Measurements from ENCODE around the gene GPR15LG.
"Not testable (repeated sequence)": the region's sequence is repeated elsewhere in the genome, so short reads cannot be mapped to it uniquely, and the experiment has no call there.

The GPR15LG gene

GRCh38 chr10:84166620-84167288 is 6.8 kb upstream of the GPR15LG start:
- no peak for DNase-seq (ENCODE audit: low read depth)

DNA sequence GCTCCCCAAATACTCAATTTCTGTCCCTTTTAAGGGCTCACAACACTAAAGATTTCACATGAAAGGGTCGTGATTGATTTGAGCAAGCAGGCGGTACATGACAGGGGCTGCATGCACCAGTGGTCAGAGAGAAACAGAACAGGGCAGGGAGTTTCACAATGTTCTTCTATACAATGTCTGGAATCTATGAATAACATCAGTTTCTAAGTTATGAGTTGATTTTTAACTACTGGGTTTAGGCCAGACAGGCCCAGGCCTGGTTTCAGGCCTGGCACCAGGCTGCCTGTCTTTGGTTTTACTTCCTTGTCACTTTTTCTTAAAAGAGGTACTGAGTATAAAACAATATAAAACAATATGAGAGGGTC is 6.3 kb upstream of the GPR15LG start:
- not testable (repeated sequence) for DNase-seq (ENCODE audit: low read depth)

DNA sequence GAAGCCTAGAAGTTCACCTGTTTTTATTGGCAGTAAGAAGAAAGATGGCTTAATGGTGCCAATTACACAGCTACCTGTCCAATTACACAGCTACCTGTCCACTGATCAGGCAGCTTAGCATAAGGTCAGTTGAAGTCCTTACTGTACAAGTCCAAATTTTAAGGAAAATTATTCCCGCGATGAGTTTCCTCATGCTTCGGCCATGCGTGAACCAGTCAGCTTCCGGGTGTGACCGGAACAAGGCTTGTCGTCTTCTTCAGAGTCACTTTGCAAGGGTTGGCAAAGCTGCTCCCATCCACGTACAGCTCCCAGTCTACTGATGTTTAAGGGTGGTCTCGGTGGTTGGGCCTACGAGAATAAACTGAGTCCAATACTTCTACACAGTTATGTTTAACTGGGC is 5.2 kb upstream of the GPR15LG start:
- not testable (repeated sequence) for DNase-seq (ENCODE audit: low read depth)

GRCh38 chr10:84171237-84171636 is 2.4 kb upstream of the GPR15LG start:
- not testable (repeated sequence) for DNase-seq (ENCODE audit: low read depth)

- not testable (repeated sequence) for DNase-seq (ENCODE audit: low read depth)
Measured at GRCh38 chr10:84171700-84172466, 1.7 kb upstream of the GPR15LG start.

GRCh38 chr10:84172467-84173356 is 889 bp upstream of the GPR15LG start:
- no peak for DNase-seq (ENCODE audit: low read depth)

DNA sequence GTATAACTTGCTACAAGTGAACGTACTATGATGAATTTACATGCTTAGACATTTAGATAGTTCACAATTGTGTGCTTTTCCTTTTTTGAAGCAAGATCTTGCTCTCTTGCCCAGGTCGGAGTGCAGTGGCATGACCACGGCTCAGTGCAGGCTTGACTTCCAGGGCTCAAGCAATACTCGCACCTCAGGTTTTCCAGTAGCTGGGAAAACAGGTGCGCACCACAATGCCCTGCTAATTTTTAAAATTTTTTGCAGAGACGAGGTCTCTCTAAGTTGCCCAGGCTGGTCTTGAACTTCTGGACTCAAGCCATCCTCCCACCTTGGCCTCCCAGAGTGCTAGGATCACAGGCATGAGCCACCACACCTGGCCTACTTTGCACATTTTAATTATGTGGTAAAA is 1.8 kb downstream of the GPR15LG start:
- DNase-seq (ENCODE audit: low read depth): no peak

DNA sequence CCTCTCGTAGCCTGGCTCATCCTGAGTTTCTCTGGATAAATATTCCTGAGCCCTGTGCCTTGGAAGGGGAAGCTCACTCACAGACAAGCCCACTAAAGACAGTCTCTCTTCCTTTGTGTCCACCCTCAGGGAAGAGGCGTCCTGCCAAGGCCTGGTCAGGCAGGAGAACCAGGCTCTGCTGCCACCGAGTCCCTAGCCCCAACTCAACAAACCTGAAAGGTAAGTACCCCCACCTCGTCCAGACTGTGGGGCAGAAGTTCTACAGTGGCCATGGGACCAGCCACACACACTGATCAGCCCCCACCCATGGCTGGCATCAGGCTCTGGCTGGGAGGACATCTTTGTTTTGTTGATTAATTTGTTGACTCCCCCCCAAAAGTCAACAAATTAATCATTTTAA is 2.8 kb downstream of the GPR15LG start:
- DNase-seq (ENCODE audit: low read depth): no peak

- no peak for DNase-seq (ENCODE audit: low read depth)
Measured at GRCh38 chr10:84176836-84177474, 3.4 kb downstream of the GPR15LG start.

GRCh38 chr10:84177541-84178141 is 4.0 kb downstream of the GPR15LG start:
- DNase-seq (ENCODE audit: low read depth): no peak

DNA sequence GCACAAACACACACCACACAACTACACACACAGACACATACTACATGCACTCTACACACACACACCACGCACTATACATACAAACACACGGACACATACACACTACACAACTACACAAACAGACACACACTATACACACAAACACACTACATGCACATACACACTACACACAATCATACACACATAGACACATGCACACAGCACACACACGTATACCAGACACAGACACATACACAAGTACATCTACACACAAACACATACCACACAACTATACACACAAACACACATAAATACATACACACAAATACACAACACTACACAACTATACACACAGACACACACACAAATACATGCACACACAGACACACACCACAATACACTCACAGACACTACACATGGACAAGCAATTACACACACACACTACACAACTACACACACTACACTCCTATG is 4.6 kb downstream of the GPR15LG start:
- DNase-seq (ENCODE audit: low read depth): no peak

DNA sequence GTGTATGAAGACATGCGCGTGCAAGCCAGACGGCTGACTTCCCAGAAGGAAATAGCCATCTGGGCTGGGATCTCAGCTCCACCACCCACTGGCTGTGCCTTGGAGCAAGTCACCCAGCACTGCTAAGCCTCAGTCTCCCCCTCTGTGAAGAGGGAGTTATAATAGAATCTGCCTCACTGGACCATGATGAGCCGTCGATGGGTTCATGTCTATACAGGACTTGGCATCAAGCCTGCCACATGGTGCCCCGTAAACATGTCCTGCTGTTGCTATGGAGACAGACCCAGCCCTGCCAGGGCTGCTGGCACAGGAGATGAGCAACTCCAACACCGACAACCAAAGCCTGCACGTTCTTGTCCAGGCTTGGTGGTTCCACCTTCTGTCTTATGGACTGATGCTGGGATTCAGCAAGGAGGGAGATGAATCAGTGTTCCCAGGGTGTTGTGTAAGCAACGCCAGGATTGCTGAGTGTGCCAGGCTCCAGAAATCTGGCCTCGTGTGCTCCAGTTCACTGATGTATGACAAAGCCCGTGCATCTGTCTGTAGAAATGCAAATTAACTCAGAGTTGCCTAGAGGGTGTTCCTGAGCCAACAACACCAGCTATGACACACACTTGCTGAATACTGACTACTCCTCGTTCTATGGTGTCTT is 5.6 kb downstream of the GPR15LG start:
- DNase-seq (ENCODE audit: low read depth): peak; percentile 14

DNA sequence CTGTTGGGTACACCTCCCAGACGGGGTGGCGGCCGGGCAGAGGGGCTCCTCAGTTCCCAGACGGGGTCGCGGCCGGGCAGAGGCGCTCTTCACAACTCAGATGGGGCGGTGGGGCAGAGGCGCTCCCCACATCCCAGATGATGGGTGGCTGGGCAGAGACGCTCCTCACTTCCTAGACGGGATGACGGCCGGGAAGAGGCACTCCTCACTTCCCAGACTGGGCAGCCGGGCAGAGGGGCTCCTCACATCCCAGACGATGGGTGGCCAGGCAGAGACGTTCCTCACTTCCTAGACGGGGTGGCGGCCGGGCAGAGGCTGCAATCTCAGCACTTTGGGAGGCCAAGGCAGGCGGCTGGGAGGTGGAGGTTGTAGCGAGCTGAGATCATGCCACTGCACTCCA is 6.8 kb downstream of the GPR15LG start:
- not testable (repeated sequence) for DNase-seq (ENCODE audit: low read depth)

DNA sequence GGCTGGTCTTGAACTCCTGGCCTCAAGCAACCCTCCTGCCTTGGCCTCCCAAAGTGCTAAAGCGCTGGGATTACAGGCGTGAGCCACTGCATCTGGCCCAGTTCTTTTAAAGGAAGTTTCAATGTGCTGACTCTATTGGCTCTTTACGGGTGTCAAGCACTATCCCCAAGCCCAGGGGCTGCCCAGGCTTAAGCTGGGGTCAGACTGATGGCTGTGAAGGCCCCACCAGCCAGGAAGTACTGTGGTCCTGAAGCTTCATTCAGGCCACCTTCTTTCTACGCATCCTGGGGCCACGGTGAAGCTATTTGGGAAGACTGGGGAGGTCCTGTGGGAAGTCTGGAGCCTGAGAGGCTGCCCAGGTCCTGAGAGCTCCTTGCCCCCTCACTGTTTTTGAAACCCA is 8.0 kb downstream of the GPR15LG start:
- DNase-seq (ENCODE audit: low read depth): no peak

- no peak for DNase-seq (ENCODE audit: low read depth)
Measured at GRCh38 chr10:84184517-84184916, 10.9 kb downstream of the GPR15LG start.

DNA sequence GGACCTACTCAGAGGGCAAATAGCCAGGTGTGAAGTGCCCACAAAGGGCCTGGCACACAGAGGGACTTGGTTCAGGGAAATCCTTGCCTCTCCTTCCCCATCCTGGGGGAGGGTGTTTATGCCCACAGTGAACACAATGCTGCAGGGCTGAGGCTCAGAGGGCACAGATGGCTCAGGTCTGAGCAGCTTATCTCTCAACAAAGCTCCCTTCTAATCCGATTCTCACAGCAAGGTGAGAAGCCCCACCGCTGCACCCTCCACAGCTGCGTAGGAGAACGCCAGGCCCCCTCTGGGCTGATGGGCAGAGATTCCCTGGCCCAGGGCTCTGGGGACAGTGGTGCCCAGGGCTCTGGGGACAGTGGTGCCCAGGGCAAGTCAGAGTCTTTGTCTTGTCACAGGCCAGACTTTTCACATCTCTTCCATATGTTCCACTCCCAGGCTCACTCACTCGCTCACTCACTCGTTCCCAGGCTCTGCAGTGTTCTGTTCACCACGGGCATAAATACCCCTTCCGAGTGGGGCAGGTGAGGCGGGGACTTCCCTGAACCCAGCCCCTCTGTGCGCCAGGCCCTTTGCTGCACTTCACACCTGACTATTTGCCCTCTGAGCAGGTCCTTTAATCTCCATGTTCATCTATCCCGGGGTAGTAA is 12.1 kb downstream of the GPR15LG start:
- DNase-seq (ENCODE audit: low read depth): no peak

DNA sequence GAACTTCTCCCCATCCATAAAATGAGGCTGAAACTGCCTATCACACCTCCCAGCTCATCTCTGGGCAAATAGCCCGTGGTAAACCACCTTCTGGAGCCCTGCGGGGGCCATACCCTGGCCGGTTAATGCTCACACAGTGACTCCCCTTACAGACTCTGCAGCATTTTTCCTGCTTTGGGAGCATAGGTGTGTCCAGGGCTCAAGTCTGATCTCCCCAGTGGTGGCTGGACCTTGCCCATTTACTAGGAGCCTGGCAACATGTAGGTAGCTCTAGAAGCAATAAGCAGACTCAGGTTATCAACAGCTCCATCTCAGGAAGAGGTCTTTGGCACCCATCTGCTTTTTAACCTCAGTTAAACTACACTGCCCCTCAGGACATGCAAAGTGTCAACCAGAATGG is 15.2 kb downstream of the GPR15LG start:
- no peak for DNase-seq (ENCODE audit: low read depth)

DNA sequence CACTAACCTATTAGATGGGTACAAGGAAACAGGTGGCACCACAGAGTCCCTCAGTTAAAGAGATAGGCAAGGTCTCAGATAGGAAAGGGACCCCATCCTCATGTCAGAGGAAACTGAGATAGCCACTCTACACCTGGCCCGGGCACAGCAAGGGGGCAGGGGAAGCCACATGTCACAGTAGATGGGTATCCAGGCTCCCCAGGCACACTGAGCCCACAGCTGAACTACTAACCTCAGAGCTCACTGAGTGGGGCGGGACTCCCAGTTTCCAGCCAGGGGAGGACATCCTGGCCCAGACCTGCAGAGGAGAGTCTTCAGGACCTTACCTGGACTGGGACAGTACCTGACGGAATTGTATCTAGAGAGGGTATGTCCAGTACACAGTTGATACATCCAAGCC is 17.0 kb downstream of the GPR15LG start:
- DNase-seq (ENCODE audit: low read depth): no peak

GRCh38 chr10:84191106-84191505 is 17.5 kb downstream of the GPR15LG start:
- DNase-seq (ENCODE audit: low read depth): no peak

GRCh38 chr10:84193327-84193726 is 19.7 kb downstream of the GPR15LG start:
- no peak for DNase-seq (ENCODE audit: low read depth)
